DMS 273 treated with DMSO at 0.1 percent for 48 hours (cell line): ENCODE measurements around the gene LRRIQ3.
A peak's percentile ranks its signal among the peaks of the same experiment; 100 is the strongest.
"Not testable (repeated sequence)": the region's sequence is repeated elsewhere in the genome, so short reads cannot be mapped to it uniquely, and the experiment has no call there.

Experiments
- DNase-seq: peaks from one replicate; lab custom pipeline; 2025; lab: John Stamatoyannopoulos, UW

LRRIQ3 gene

DNA sequence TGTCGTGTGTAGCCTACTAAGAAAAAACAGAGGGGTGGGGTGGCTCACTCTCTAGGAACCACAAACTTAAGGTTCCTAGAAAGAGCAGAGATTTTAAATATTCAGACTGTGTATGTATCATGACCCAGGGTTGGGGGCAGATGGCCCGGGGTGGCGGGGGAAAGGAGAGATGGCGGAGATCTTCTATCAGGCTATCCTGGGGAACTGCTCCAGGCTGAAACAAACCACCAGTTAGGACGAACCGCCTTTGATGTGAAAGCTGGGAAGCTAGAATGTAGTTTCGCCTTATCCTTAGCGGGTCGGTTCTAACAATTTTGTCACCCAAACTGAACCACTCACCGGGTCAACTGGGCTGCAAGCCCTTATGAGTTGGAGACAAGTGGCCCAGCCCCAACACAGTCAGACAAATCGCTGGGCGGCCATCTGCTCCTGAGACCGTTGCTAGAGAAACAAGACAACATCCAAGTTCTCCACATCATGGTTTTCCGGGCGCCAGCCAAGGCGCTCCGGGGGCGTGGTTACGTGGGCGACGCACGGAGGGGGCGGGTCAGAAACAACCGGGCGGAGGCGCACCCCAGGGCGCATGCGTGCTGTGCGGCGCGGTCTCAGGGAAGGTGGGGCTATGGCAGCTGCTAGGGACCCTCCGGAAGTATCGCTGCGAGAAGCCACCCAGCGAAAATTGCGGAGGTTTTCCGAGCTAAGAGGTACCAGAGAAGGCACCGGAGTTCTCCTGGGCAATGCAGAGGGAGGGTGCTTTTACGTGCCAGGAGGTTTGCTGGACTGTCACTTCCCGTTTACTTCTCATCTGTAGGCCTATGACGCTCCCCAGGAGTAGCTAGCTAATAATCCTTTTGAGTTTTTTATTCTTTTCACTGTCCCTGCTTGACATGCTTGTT lies at the start of gene LRRIQ3, which contains the start of gene FPGT:
LRRIQ3 (minus strand) TSS at position 520 of the 896 bp plus-strand sequence. CDS start 14,492 bp downstream, outside the sequence.
FPGT (plus strand) TSS at position 586 of the 896 bp plus-strand sequence; CDS start at position 623, 37 bp downstream.
- peak; percentile 86 for DNase-seq

DNA sequence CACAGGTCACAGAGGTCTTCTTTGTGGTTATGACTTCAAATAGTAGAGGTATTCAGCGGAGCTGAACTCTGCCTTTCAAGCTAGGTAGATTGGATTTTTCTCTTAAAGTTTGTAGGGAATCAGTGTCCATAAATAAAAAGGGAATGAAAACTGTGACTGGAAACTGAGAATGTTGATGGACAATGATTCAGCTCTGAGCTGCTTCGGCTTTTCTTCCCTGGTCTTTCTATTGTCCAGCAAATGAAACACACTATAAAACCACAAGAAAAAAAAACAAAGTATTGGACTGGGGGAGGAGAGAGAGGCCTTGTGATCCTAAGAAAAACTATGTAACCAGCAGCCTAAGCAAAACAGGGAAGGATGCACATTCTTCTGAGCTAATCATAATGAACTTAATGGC lies 48.3 kb upstream of the LRRIQ3 start:
- DNase-seq = no peak

DNA sequence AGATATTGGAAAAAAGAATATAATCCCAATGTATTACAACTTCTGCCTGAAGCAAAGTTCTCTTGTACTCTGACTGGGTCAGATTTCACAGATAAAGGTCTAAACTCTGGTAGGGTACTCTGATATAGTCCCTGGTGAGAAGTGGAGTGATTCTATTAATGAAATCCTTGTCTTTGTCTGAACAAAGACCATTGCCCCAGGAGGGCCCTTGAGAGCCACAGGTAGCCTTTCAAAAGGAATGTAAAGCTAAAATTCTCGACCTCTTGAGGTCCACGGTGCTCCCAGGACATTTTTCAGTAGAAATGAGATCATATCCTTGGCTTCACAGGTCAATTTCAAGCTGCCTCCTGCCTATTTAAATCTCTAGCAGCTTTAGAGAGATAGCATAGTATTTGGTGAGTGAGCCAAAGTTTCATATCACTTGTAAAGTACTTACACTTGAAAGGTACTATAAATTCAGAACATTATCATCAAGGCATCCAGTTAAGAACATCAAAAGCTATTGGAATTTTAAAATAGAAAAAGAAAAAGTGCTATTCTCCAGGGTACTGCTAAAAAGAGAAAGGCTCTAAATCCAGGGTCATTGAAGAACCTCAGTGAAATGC lies 47.3 kb upstream of the LRRIQ3 start:
- DNase-seq = no peak

DNA sequence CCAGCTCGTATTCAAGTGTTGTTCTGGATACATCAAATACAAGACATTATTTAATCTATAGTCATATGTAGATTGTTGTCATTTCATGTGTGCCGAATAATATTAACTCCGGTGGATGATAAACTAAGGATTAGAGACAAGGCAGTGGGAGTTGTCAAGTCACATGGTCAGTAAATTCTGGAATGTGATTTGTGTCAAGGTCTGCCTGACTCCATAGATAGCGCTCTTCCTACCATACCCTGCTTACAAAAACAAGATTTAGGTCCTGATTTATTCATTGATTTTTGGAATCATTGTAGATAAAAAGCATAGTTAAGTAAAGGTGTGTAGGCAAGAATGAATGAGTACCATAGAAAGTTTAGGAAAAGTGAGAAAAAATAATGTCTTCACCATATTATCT lies 39.8 kb upstream of the LRRIQ3 start:
- no peak for DNase-seq

GRCh38 chr1:74237035-74237434 lies 39.1 kb upstream of the LRRIQ3 start:
- DNase-seq = no peak

DNA sequence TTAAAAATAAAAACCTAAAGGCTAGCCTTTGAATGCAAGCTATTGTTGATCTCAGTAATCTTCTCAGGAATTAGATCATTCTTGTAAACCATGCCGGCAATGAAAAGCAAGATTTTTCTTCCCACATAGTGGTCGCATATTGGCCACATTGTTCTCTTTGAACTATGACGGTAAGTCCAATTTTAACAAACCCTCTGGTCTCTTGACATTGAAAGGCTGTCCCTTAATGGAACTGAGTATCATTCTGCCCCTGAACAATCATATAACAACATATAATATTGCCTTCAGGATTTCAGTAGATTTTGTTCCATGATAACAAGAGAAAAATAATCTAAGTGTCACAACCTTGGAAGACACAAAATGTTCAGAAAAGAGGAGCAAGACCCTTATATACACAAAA lies 38.5 kb upstream of the LRRIQ3 start:
- DNase-seq = no peak

DNA sequence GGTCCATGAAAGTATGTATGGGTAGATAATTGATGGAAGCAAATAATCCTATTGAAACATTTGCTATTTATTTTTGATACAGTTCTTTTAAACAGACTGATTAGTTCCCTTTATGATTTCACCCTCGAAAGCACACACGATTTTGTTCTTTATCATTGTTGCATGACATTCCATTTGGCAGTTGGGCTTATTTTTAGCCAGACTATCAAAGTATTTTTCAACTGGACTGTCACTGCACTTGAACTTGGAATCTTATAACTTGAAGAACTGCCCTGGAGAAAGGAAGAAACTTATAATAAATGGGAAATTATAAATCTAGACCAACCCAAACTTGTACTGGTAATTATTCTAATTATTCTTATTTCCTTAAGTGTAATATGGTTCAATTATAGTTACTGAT lies 37.2 kb upstream of the LRRIQ3 start, which contains the start of gene TNNI3K:
TNNI3K (plus strand) TSS at position 235 of the 400 bp plus-strand sequence; CDS start at position 300, 65 bp downstream.
- no peak for DNase-seq

GRCh38 chr1:74223453-74223852 lies 25.5 kb upstream of the LRRIQ3 start:
- no peak for DNase-seq

DNA sequence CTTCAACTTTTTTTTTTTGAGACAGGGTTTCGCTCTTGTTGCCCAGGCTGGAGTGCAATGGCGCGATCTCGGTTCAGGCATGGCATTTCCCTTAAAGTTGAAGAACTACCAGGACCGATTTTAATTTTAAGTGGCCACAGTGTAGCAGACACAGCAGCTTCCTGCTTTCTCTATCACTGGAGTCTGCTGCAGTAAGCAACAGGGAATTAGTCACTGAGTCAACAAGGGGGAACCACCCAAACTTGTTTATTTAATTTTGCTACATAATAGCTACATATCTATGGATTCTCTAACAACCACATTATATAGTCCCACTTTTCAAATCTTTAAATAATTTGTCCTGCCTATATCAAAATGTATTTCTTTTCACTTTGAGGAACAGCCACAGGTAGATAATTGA lies 24.7 kb upstream of the LRRIQ3 start:
- DNase-seq = no peak

GRCh38 chr1:74215229-74215628 lies 17.3 kb upstream of the LRRIQ3 start:
- no peak for DNase-seq

- DNase-seq = no peak
Observed at GRCh38 chr1:74205266-74205665, 7.3 kb upstream of the LRRIQ3 start.

GRCh38 chr1:74199504-74199903 lies 1.5 kb upstream of the LRRIQ3 start:
- DNase-seq = no peak

- DNase-seq = no peak
Observed at GRCh38 chr1:74197255-74197654, 721 bp downstream of the LRRIQ3 start.

DNA sequence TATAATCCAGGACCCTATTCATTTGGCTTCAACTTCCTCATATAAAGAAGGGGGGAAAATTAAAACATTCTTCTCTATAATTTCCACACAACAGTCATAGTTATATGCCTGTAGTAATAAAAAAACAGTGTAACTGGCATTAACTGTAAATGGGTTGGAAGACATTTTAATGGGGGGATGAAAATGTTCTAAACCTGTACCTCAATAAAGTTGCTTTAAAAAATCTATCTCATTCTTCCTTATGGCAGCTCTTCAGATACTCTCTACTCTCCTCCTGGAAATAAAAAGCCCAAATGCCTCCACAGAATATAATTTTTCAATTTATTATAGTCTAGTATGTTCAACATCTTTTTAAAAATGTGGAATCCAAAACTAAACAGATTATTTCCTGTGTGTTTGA lies 2.6 kb downstream of the LRRIQ3 start:
- DNase-seq = no peak

DNA sequence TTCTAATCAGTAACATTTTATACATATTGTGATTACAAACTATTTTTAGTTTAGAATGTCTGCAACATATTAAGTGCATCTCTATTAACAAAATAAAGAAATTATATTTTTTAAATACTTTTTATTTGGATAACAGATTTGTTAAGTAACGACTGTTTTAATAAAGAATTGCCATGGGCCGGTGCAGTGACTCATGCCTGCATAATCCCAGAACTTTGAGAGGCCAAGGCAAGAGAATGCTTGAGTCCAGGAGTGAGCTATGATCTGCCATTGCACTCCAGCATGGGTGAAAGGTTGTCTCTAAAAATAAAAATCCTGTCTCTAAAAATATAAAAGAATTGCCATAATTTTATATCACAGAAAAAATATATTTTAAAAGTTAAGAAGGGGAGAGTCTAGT lies 4.1 kb downstream of the LRRIQ3 start:
- DNase-seq = no peak

GRCh38 chr1:74180490-74180889 lies 17.5 kb downstream of the LRRIQ3 start:
- DNase-seq = no peak

DNA sequence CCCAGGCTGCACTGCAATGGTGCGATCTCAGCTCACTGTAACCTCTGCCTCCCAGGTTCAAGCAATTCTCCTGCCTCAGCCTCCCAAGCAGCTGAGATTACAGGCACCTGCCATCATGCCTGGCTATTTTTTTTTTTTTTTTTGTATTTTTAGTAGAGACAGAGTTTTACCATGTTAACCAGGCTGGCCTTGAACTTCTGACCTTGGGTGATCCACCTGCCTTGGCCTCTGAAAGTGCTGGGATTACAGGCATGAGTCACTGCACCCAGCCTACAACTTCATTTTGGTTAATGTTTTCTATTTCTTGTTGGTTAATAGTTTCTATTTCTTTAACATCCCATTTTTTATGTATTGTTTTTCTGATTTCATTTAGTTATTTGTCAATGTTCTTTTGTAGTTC lies 23.6 kb downstream of the LRRIQ3 start:
- not testable (repeated sequence) for DNase-seq

- DNase-seq = no peak
Observed at GRCh38 chr1:74162333-74162732, 35.6 kb downstream of the LRRIQ3 start.

DNA sequence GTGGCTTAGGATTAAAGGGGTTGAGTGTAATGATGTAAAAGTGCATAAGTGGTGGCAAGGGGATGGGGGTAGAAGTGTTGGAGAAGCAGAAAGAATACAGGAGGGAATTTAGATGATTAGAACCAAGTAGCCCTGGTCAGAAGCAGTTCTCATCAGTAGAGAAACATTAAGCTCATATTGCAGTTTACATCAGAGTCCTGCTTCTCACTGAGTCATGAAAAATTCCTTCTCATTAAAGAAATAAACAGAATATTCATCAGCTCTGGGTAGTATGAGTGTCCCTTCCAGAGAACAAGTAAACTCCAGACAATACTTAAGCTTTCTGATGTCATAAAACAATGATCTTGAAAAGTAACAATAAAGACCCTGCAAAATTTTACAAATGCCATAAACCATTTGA lies 36.5 kb downstream of the LRRIQ3 start:
- no peak for DNase-seq

GRCh38 chr1:74160046-74160445 lies 37.9 kb downstream of the LRRIQ3 start:
- no peak for DNase-seq

- DNase-seq = no peak
Observed at GRCh38 chr1:74145086-74145485, 52.9 kb downstream of the LRRIQ3 start.

DNA sequence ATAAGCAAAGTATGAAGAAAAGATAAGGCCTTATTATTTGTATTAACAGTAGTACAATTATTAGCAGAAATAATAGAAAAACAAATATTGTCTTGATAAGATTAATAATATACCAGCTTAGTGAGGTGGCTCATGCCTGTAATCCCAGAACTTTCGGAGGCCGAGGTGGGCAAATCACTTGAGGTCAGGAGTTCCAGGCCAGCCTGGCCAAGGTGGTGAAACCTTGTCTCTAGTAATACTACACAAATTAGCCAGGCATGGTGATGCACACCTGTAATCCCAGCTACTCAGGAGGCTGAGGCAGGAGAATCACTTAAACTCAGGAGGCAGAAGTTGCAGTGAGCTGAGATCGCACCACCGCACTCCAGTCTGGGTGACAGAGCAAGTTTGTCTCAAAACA lies 80.6 kb downstream of the LRRIQ3 start:
- not testable (repeated sequence) for DNase-seq

GRCh38 chr1:74113333-74113732 lies 84.6 kb downstream of the LRRIQ3 start:
- DNase-seq = no peak
